Esophagus (tissue), 2 donors: ENCODE measurements around the gene C5orf22. TPM values are rescaled to one million over a fixed set of nuclear protein-coding genes. Genes with fewer than 3 reads are reported as not detected.

Experiments
- H3K27ac ChIP-seq, 2 donors: one replicate each; pipeline ENCODE4 v1.5.1; 2013; ENCODE audit warnings: low read depth in 2 of 2, mild to moderate bottlenecking in 2 of 2, inconsistent platforms in 1 of 2, low read length in 1 of 2, moderate library complexity in 1 of 2
- H3K27me3 ChIP-seq, 2 donors: one replicate each; pipeline ENCODE4 v1.6.1; 2013; ENCODE audit warnings: low read length in 2 of 2, control low read depth in 1 of 2, mild to moderate bottlenecking in 1 of 2; ENCODE audit not compliant: insufficient read depth in 2 of 2, control insufficient read depth in 1 of 2
- H3K36me3 ChIP-seq, 2 donors: one replicate each; pipeline ENCODE4 v1.6.1; 2013; ENCODE audit warnings: low read length in 1 of 2; ENCODE audit not compliant: control insufficient read depth in 2 of 2, insufficient read depth in 2 of 2
- H3K4me1 ChIP-seq, 2 donors: one replicate each; pipeline ENCODE4 v1.6.1; 2013; ENCODE audit warnings: low read length in 1 of 2; ENCODE audit not compliant: control insufficient read depth in 2 of 2, insufficient read depth in 2 of 2
- H3K4me3 ChIP-seq, 2 donors: one replicate each; pipeline ENCODE4 v1.5.1; 2013; ENCODE audit warnings: low read length in 2 of 2, mild to moderate bottlenecking in 2 of 2, low read depth in 1 of 2, moderate library complexity in 1 of 2
- H3K9me3 ChIP-seq, 2 donors: one replicate each; pipeline ENCODE4 v1.6.1; 2013; ENCODE audit warnings: mild to moderate bottlenecking in 2 of 2, low read depth in 1 of 2, low read length in 1 of 2, moderate library complexity in 1 of 2; ENCODE audit not compliant: control insufficient read depth in 2 of 2, insufficient read depth in 1 of 2
- WGBS, 2 donors: extraction: QIAGEN DNeasy Blood & Tissue Kit; methylation state at CpG; one replicate each; pipeline ENCODE4 v1.1.7; 2013; 5-methylcytosine and 5-hydroxymethylcytosine counted together
- polyA plus RNA-seq, 2 donors: library from polyadenylated mRNA; stranded (reverse); fragments of 200-250 nt; gene quantifications; one replicate each; pipeline ENCODE4 v1.2.3, GENCODE V29; 2013
- donor health status: healthy with polysubstance abuse.
- donor health status: Bipolar disorder and iron deficiency.

C5orf22 gene
- 1 to 10 TPM; 5.9 to 7.3 TPM for polyA plus RNA-seq

GRCh38 chr5:31531888-31532547, at the start of gene C5orf22, which contains the start of gene DROSHA:
Gene C5orf22 (plus strand): TSS chr5:31532301. CDS start chr5:31532393, 92 bp downstream.
Gene DROSHA (minus strand): TSS chr5:31532093. CDS start chr5:31529059, 3,034 bp downstream.
- H3K9me3 ChIP-seq = no peaks in the 10 kb centered on the region
- no peaks in the 10 kb centered on the region for H3K27me3 ChIP-seq
- 0% methylated on average over 52 of the region's 52 CpGs for WGBS, 2 donors
- peaks cover 4 to 19% of the 10 kb centered on the region in 2 donors for H3K36me3 ChIP-seq
- H3K4me3 ChIP-seq = peak within 1 kb of the TSS; percentile 76 to 91
- H3K4me1 ChIP-seq = peaks cover 3 to 4% of the 10 kb centered on the region in 2 donors
- peak within 1 kb of the TSS; percentile 78 to 93 for H3K27ac ChIP-seq

- WGBS, 2 donors = 61 to 72% methylated on average over 7 of the region's 7 CpGs
- peaks cover 7 to 10% of the 10 kb centered on the region in 2 donors for H3K36me3 ChIP-seq
Measured at GRCh38 chr5:31485376-31486207, 46.5 kb upstream of the C5orf22 start.

GRCh38 chr5:31486441-31486840, 45.7 kb upstream of the C5orf22 start:
- WGBS, 2 donors = 85 to 88% methylated on average over 6 of the region's 6 CpGs
- Histone ChIP-seq H3K9me3 (no peaks in the 10 kb centered on the region), H3K36me3 (peaks cover 7 to 10% of the 10 kb centered on the region in 2 donors), H3K27ac (no peak overlapping the region), H3K4me1 (no peaks in the 10 kb centered on the region), H3K27me3 (no peaks in the 10 kb centered on the region), H3K4me3 (no peak overlapping the region)

More at GRCh38 chr5:31485376-31486207, 46.5 kb upstream of the C5orf22 start:
- Histone ChIP-seq H3K27me3 (no peaks in the 10 kb centered on the region), H3K9me3 (no peaks in the 10 kb centered on the region), H3K27ac (no peak overlapping the region), H3K4me1 (no peaks in the 10 kb centered on the region), H3K4me3 (no peak overlapping the region)

GRCh38 chr5:31487506-31487905, 44.6 kb upstream of the C5orf22 start:
- H3K27ac ChIP-seq = no peak overlapping the region
- no peak overlapping the region for H3K4me3 ChIP-seq
- H3K9me3 ChIP-seq = no peaks in the 10 kb centered on the region
- H3K4me1 ChIP-seq = no peaks in the 10 kb centered on the region
- H3K27me3 ChIP-seq = no peaks in the 10 kb centered on the region
- peaks cover under 1 to 7% of the 10 kb centered on the region in 2 donors for H3K36me3 ChIP-seq
- WGBS, 2 donors = 87 to 92% methylated on average over 2 of the region's 2 CpGs

GRCh38 chr5:31492869-31493268, 39.2 kb upstream of the C5orf22 start:
- no peaks in the 10 kb centered on the region for H3K9me3 ChIP-seq
- no peak overlapping the region for H3K4me3 ChIP-seq
- no peaks in the 10 kb centered on the region for H3K4me1 ChIP-seq
- H3K36me3 ChIP-seq = peaks cover 15 to 23% of the 10 kb centered on the region in 2 donors
- no peak overlapping the region for H3K27ac ChIP-seq
- H3K27me3 ChIP-seq = no peaks in the 10 kb centered on the region
- 67 to 71% methylated on average over 4 of the region's 4 CpGs for WGBS, 2 donors

GRCh38 chr5:31495336-31495735, 36.8 kb upstream of the C5orf22 start:
- Histone ChIP-seq H3K36me3 (peaks cover 16 to 38% of the 10 kb centered on the region in 2 donors), H3K9me3 (no peaks in the 10 kb centered on the region), H3K4me3 (no peak overlapping the region), H3K4me1 (no peaks in the 10 kb centered on the region), H3K27me3 (no peaks in the 10 kb centered on the region), H3K27ac (no peak overlapping the region)
- 85 to 93% methylated on average over 4 of the region's 4 CpGs for WGBS, 2 donors

GRCh38 chr5:31496301-31496700, 35.8 kb upstream of the C5orf22 start:
- peaks cover 19 to 45% of the 10 kb centered on the region in 2 donors for H3K36me3 ChIP-seq

DNA sequence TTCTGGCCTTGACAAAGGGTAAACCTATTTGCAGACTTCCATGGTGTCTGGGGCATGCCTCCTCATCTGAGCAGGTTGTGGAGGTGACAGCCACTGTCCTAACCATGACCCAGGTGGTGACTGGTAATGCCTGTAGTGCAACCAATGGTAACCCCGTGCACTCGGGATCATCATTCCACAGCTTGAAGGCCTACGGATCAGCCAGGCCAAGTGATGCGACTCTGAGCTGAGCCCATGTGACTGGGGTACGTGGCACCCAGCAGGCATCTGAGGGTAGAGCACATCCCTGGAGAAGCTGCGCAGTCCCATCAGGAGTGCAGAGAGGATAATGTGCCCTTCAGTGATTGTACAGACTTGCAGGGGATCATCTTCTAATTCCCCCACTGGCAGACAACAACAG, 35.2 kb upstream of the C5orf22 start:
- Histone ChIP-seq H3K27ac (no peak overlapping the region), H3K4me3 (no peak overlapping the region), H3K36me3 (peaks cover 20 to 49% of the 10 kb centered on the region in 2 donors), H3K27me3 (no peaks in the 10 kb centered on the region), H3K4me1 (no peaks in the 10 kb centered on the region), H3K9me3 (no peaks in the 10 kb centered on the region)
- WGBS, 2 donors = 95 to 98% methylated on average over 6 of the region's 6 CpGs

More at GRCh38 chr5:31496301-31496700, 35.8 kb upstream of the C5orf22 start:
- Histone ChIP-seq H3K4me1 (no peaks in the 10 kb centered on the region), H3K4me3 (no peak overlapping the region), H3K27me3 (no peaks in the 10 kb centered on the region), H3K27ac (no peak overlapping the region), H3K9me3 (no peaks in the 10 kb centered on the region)
- WGBS, 2 donors = 93 to 94% methylated on average over 2 of the region's 2 CpGs

DNA sequence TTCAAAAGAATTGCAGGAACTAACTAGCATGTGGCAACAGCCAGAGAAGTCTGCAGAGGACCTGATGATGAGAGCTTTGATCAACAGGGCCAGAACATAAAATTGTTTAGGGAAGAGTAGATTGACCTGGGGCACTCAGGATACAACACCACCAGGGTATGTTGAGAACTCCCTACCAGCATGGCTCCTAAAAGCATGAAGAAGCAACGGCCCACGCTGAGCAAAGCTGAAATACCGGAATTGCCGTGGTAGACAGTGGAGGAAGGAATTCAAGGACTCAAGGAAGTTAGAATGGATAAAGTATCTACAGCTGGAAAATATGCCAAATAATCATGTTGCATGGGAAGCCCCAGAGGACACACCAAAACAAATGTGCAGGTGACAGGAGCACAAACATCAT, 31.8 kb upstream of the C5orf22 start:
- H3K4me3 ChIP-seq = no peak overlapping the region
- peaks cover 37 to 60% of the 10 kb centered on the region in 2 donors for H3K36me3 ChIP-seq
- no peak overlapping the region for H3K27ac ChIP-seq
- H3K4me1 ChIP-seq = no peaks in the 10 kb centered on the region
- no peaks in the 10 kb centered on the region for H3K9me3 ChIP-seq
- no peaks in the 10 kb centered on the region for H3K27me3 ChIP-seq
- 92 to 96% methylated on average over 4 of the region's 4 CpGs for WGBS, 2 donors
